Measurements from ENCODE around the gene KCNH1. TPM values are rescaled to one million over a fixed set of nuclear protein-coding genes. Genes with fewer than 3 reads are reported as not detected.

Gene KCNH1
- polyA plus RNA-seq, 2 of the 4 experiments (the other 2 are of a cell fraction) = 5.1 to 7.9 TPM

DNA sequence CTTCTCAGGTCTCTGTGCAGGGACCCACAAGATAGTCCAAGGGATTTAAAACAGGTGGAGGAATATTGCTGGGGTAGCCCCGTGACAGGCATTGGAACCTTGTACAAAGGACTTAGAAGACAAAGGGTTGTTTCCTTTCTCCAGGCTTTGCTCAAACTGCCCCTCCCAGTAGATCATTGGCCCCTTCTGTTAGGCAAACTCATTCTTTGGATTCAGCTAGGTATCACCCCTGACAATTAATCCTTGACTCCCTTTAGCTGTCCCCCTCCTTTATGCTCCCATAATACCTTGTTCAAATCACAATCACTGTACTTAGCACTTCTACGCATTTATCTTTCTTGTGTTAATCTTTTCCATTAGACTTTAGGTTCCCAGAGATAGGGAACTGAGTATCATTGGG is 360.5 kb downstream of the KCNH1 start:
- H3K27ac ChIP-seq = no peak overlapping the region
- no peak for DNase-seq (ENCODE audit: low read depth in 1 of 2, low spot score in 1 of 2)
- WGBS (ENCODE audit: missing lambda C conversion rate) = 80% methylated on average over 2 of the region's 2 CpGs
- no peaks in the 10 kb centered on the region for H3K9me3 ChIP-seq
- FAIRE-seq = no peak
- TF ChIP-seq, protein P1, sequence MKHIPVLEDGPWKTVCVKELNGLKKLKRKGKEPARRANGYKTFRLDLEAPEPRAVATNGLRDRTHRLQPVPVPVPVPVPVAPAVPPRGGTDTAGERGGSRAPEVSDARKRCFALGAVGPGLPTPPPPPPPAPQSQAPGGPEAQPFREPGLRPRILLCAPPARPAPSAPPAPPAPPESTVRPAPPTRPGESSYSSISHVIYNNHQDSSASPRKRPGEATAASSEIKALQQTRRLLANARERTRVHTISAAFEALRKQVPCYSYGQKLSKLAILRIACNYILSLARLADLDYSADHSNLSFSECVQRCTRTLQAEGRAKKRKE (CRISPR knock-in tag; IDR thresholded peaks at IDR 0.05; ENCODE audit: low read depth) = no peak
- TF ChIP-seq ZFP36 (IDR thresholded peaks at IDR 0.05; ENCODE audit: borderline replicate concordance, partially characterized antibody) (no peak), KDM1A (IDR thresholded peaks at IDR 0.05; ENCODE audit: low read depth) (no peak), MYC (IDR thresholded peaks at IDR 0.05; ENCODE audit: borderline replicate concordance, low read length) (no peak), POLR2A (IDR thresholded peaks at IDR 0.05; ENCODE audit: low read length) (no peak), POLR2AphosphoS2 (conservative IDR thresholded peaks at IDR 0.05; ENCODE audit: low read length) (no peak), HEYL (CRISPR knock-in tag; IDR thresholded peaks at IDR 0.05) (no peak), HOXA7 (CRISPR knock-in tag; IDR thresholded peaks at IDR 0.05) (no peak)
- TF ChIP-seq, protein P2, sequence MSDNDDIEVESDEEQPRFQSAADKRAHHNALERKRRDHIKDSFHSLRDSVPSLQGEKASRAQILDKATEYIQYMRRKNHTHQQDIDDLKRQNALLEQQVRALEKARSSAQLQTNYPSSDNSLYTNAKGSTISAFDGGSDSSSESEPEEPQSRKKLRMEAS (IDR thresholded peaks at IDR 0.05) = no peak
- TF ChIP-seq, protein P3, sequence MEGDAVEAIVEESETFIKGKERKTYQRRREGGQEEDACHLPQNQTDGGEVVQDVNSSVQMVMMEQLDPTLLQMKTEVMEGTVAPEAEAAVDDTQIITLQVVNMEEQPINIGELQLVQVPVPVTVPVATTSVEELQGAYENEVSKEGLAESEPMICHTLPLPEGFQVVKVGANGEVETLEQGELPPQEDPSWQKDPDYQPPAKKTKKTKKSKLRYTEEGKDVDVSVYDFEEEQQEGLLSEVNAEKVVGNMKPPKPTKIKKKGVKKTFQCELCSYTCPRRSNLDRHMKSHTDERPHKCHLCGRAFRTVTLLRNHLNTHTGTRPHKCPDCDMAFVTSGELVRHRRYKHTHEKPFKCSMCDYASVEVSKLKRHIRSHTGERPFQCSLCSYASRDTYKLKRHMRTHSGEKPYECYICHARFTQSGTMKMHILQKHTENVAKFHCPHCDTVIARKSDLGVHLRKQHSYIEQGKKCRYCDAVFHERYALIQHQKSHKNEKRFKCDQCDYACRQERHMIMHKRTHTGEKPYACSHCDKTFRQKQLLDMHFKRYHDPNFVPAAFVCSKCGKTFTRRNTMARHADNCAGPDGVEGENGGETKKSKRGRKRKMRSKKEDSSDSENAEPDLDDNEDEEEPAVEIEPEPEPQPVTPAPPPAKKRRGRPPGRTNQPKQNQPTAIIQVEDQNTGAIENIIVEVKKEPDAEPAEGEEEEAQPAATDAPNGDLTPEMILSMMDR (IDR thresholded peaks at IDR 0.05) = no peak
- TF ChIP-seq, protein P4, sequence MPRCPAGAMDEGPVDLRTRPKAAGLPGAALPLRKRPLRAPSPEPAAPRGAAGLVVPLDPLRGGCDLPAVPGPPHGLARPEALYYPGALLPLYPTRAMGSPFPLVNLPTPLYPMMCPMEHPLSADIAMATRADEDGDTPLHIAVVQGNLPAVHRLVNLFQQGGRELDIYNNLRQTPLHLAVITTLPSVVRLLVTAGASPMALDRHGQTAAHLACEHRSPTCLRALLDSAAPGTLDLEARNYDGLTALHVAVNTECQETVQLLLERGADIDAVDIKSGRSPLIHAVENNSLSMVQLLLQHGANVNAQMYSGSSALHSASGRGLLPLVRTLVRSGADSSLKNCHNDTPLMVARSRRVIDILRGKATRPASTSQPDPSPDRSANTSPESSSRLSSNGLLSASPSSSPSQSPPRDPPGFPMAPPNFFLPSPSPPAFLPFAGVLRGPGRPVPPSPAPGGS (IDR thresholded peaks at IDR 0.05) = no peak
- ChIA-PET POLR2A (no interaction called here), CTCF (no interaction called here)
- no peaks in the 10 kb centered on the region for H3K4me1 ChIP-seq
- H3K4me2 ChIP-seq = no peak overlapping the region
- ATAC-seq = no peak
- no peak overlapping the region for H3K4me3 ChIP-seq

DNA sequence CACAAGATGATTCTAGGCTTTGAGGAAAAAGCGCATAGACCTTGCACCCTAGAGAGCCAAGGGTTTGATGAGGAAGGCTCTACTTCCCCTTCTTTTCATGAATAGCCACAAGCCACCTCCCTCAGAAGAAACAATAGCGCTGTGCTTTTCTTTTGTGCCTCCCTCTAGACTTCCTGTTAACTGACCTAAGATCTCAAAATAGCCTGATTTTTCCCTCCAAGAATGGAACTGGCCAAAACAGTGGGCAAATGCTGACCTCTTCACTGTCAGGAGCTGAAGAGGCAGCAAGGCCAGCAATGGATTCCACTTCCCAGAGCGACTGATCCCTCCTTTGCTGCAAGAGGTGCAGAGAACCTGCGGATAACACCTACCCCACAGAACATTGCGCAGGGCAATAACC is 362.8 kb downstream of the KCNH1 start:
- POLR2A ChIA-PET = no interaction called here
- Histone ChIP-seq H3K4me3 (no peak overlapping the region), H3K4me1 (no peaks in the 10 kb centered on the region), H3K4me2 (no peak overlapping the region), H3K27ac (no peak overlapping the region), H3K9me3 (no peaks in the 10 kb centered on the region)
- DNase-seq (ENCODE audit: low read depth in 1 of 2, low spot score in 1 of 2) (no peak), ATAC-seq (no peak), FAIRE-seq (no peak)
- TF ChIP-seq NFE2L2 (conservative IDR thresholded peaks at IDR 0.05; ENCODE audit: low read length) (no peak), BHLHE40 (IDR thresholded peaks at IDR 0.05; ENCODE audit: low read depth, low read length) (no peak)
- WGBS (ENCODE audit: missing lambda C conversion rate) = 90% methylated on average over 5 of the region's 5 CpGs
- CTCF ChIA-PET = interaction anchor here (1.2 kb wide), 1 partner anchor 13 kb away, joined by 3 read pairs; no protein-coding TSS in a partner anchor

DNA sequence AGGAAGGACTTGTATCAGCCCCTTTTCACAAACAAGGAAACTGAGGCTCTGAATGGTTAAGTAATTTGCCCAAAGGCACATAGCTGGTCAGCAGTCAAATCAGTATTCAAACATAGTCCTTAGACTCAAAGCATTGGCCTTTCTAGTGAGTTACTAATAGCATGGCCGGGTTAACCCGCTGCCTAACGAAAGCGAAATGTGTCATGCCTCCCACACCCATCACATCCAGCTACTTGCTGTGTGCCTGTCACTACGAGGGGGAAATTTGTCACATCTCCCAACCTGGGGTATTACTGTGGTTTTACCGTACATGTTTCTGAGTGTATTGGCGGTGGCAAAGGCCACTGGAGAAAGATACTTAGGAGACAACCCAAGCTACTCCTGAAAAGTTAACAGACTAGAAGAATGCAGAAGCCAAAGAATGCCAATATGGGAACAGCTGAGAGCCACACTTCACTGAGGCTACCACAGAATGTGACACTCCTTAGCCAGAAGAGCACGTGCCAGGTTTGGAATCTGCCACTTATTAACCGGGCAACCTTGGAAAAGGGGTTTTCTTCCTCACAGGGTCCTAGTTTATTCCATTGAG is 363.5 kb downstream of the KCNH1 start:
- H3K4me3 ChIP-seq = no peak overlapping the region
- CTCF ChIA-PET = no interaction called here
- no peak overlapping the region for H3K27ac ChIP-seq
- 85% methylated on average over 9 of the region's 9 CpGs for WGBS (ENCODE audit: missing lambda C conversion rate)
- H3K4me2 ChIP-seq = no peak overlapping the region
- POLR2A ChIA-PET = no interaction called here
- FAIRE-seq (no peak), DNase-seq (ENCODE audit: low read depth in 1 of 2, low spot score in 1 of 2) (no peak), ATAC-seq (no peak)
- H3K4me1 ChIP-seq = no peaks in the 10 kb centered on the region
- TF ChIP-seq, protein P5, sequence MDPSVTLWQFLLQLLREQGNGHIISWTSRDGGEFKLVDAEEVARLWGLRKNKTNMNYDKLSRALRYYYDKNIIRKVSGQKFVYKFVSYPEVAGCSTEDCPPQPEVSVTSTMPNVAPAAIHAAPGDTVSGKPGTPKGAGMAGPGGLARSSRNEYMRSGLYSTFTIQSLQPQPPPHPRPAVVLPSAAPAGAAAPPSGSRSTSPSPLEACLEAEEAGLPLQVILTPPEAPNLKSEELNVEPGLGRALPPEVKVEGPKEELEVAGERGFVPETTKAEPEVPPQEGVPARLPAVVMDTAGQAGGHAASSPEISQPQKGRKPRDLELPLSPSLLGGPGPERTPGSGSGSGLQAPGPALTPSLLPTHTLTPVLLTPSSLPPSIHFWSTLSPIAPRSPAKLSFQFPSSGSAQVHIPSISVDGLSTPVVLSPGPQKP (IDR thresholded peaks at IDR 0.05; ENCODE audit: low read depth, low read length) = no peak
- TF ChIP-seq ZNF302 (CRISPR knock-in tag; IDR thresholded peaks at IDR 0.05) (no peak), MYC (IDR thresholded peaks at IDR 0.05; ENCODE audit: borderline replicate concordance, low read length) (no peak), POLR2A (IDR thresholded peaks at IDR 0.05; ENCODE audit: low read length) (no peak), JUNB (IDR thresholded peaks at IDR 0.05) (no peak)
- H3K9me3 ChIP-seq = no peaks in the 10 kb centered on the region

All from A549 (cell line).